NCI-H460 (cell line): ENCODE data around the gene UTS2R. TPM values are rescaled to one million over a fixed set of nuclear protein-coding genes. Genes with fewer than 3 reads are reported as not detected.

Experiments used
- DNase-seq: peaks from one replicate; pipeline ENCODE4 v3.0.0-alpha.2; 2016; ENCODE audit warnings: low read depth; ENCODE audit errors: extremely low read depth
- polyA plus RNA-seq: library from polyadenylated mRNA; depleted of rRNA; stranded (reverse); fragments of >200 nt; gene quantifications from 2 replicates; pipeline ENCODE4 v1.2.3, GENCODE V29; 2014; cell fraction: nucleus; rRNA removed
- total RNA-seq: library from RNA; depleted of rRNA; stranded (reverse); fragments of >200 nt; shearing (Covaris generic); gene quantifications from 2 replicates; pipeline ENCODE4 v1.2.3, GENCODE V29; 2014; rRNA removed

UTS2R gene
- not detected in 2 replicates for total RNA-seq
- not detected in 2 replicates for polyA plus RNA-seq

- DNase-seq, result no peak
Observed at GRCh38 chr17:82371333-82372248, at the start of gene UTS2R. UTS2R (plus strand) TSS chr17:82371765; CDS start chr17:82374325, 2,560 bp downstream.

- no peak for DNase-seq
Observed at GRCh38 chr17:82321947-82322466, 49.6 kb upstream of the UTS2R start.

GRCh38 chr17:82322526-82323453 lies 48.8 kb upstream of the UTS2R start:
- DNase-seq, result no peak

GRCh38 chr17:82323514-82324234 lies 47.9 kb upstream of the UTS2R start:
- DNase-seq, result no peak

- DNase-seq, result no peak
Observed at GRCh38 chr17:82324566-82325285, 46.8 kb upstream of the UTS2R start.

GRCh38 chr17:82325286-82326180 lies 46.0 kb upstream of the UTS2R start:
- DNase-seq, result no peak

GRCh38 chr17:82327289-82327688 lies 44.3 kb upstream of the UTS2R start:
- DNase-seq, result no peak

GRCh38 chr17:82327757-82328140 lies 43.8 kb upstream of the UTS2R start:
- no peak for DNase-seq

GRCh38 chr17:82328141-82328993 lies 43.2 kb upstream of the UTS2R start:
- no peak for DNase-seq

- no peak for DNase-seq
Observed at GRCh38 chr17:82328994-82329507, 42.5 kb upstream of the UTS2R start.

GRCh38 chr17:82329683-82330321 lies 41.8 kb upstream of the UTS2R start:
- DNase-seq, result no peak

GRCh38 chr17:82330322-82331239 lies 41.0 kb upstream of the UTS2R start:
- no peak for DNase-seq

- DNase-seq, result no peak
Observed at GRCh38 chr17:82331345-82331939, 40.1 kb upstream of the UTS2R start.

GRCh38 chr17:82332669-82333278 lies 38.8 kb upstream of the UTS2R start:
- DNase-seq, result no peak
